ENCODE measurements around the gene SRPX2. TPM values are rescaled to one million over a fixed set of nuclear protein-coding genes. Genes with fewer than 3 reads are reported as not detected.

Gene SRPX2
- total and polyA plus RNA-seq, 9 of the 15 experiments (the other 6 are each of a cell fraction or from before 2014, with no cell fraction given): 0.13 to 0.20 TPM; not detected in 7

GRCh38 chrX:100695991-100696390 lies 52.0 kb downstream of the SRPX2 start:
- H3K27ac ChIP-seq (ENCODE audit: extremely low read depth, low read depth, low read length): no peak overlapping the region
- FAIRE-seq (no peak), DNase-seq (ENCODE audit: extremely low read depth in 1 of 4, low spot score in 3 of 4) (no peak), ATAC-seq (no peak)
- H2AFZ ChIP-seq (ENCODE audit: low read depth, low read length): no peak overlapping the region
- H3K9me3 ChIP-seq (replicated peaks; ENCODE audit: control insufficient read depth, insufficient read depth, low read depth, low read length): no peaks in the 10 kb centered on the region
- H3K27me3 ChIP-seq (ENCODE audit: control insufficient read depth in 2 of 2, insufficient read depth in 2 of 2, low read length in 2 of 2): no peaks in the 10 kb centered on the region
- no peaks in the 10 kb centered on the region for H4K20me1 ChIP-seq (replicated peaks; ENCODE audit: control insufficient read depth, insufficient read depth, low read length)
- H3K36me3 ChIP-seq (ENCODE audit: control insufficient read depth, insufficient read depth, low read length): no peaks in the 10 kb centered on the region
- in situ Hi-C loops (cut with MboI) (loop anchor here (25.0 kb wide), 1 partner anchor 491 kb away; no protein-coding TSS in a partner anchor), intact Hi-C loops (cut with micrococcal nuclease) (no loop called here)
- CTCF ChIA-PET (ENCODE audit: low intra/inter-chr PET ratio): no interaction called here
- no peak overlapping the region for H3K9ac ChIP-seq (ENCODE audit: insufficient read depth in 1 of 2, low read depth in 2 of 2, low read length in 2 of 2)
- H3K79me2 ChIP-seq (ENCODE audit: control insufficient read depth, insufficient read depth, low read length): no peaks in the 10 kb centered on the region
- no TSS peak for BruUV-seq (replicated peaks)
- WGBS (ENCODE audit: insufficient coverage, low coverage, missing lambda C conversion rate): 10% methylated on average over 4 of the region's 4 CpGs
- POLR2A ChIA-PET: no interaction called here
- H3K4me1 ChIP-seq (replicated peaks in 1 of 2; ENCODE audit: control insufficient read depth in 2 of 2, insufficient read depth in 2 of 2, low read length in 2 of 2): no peaks in the 10 kb centered on the region
- no peak overlapping the region for H3K4me2 ChIP-seq (ENCODE audit: insufficient read depth, low read length)
- H3K4me3 ChIP-seq: no peak overlapping the region
- no peaks in the 10 kb centered on the region for H3K9me1 ChIP-seq (ENCODE audit: control insufficient read depth, insufficient read depth, low read length)
- no peak for TF ChIP-seq STAT5B (CRISPR knock-in tag; IDR thresholded peaks at IDR 0.05)
- no peak for TF ChIP-seq ZNF324 (CRISPR knock-in tag; IDR thresholded peaks at IDR 0.05)
- no peak for TF ChIP-seq ZNF274 (IDR thresholded peaks at IDR 0.05; ENCODE audit: borderline replicate concordance, low read depth, low read length)
- TF ChIP-seq POLR2G (IDR thresholded peaks at IDR 0.05; ENCODE audit: low read depth, low read length): no peak
- TF ChIP-seq PHTF2 (CRISPR knock-in tag; IDR thresholded peaks at IDR 0.05): no peak
- TF ChIP-seq ZNF764 (CRISPR knock-in tag; IDR thresholded peaks at IDR 0.05; ENCODE audit: low read depth): no peak
- TF ChIP-seq ZSCAN29 (IDR thresholded peaks at IDR 0.05): no peak
- TF ChIP-seq ETV1 (tag; conservative IDR thresholded peaks at IDR 0.05; ENCODE audit: low read depth): no peak
- no peak for TF ChIP-seq ZNF398 (CRISPR knock-in tag; IDR thresholded peaks at IDR 0.05)
- TF ChIP-seq FIP1L1 (IDR thresholded peaks at IDR 0.05; ENCODE audit: low read depth, low read length, poor library complexity, severe bottlenecking): no peak
- no peak for TF ChIP-seq GATAD2B (IDR thresholded peaks at IDR 0.05; ENCODE audit: borderline replicate concordance)
- no peak for TF ChIP-seq GABPA (tag; conservative IDR thresholded peaks at IDR 0.05; ENCODE audit: low read depth)
- TF ChIP-seq SNAPC5 (CRISPR knock-in tag; IDR thresholded peaks at IDR 0.05): no peak
- no peak for TF ChIP-seq POLR2B (IDR thresholded peaks at IDR 0.05; ENCODE audit: low read depth, partially characterized antibody)
- TF ChIP-seq CREB3L1 (IDR thresholded peaks at IDR 0.05; ENCODE audit: borderline replicate concordance, low read depth): no peak
- TF ChIP-seq TAF15 (IDR thresholded peaks at IDR 0.05; ENCODE audit: low read depth, low read length): no peak
- no peak for TF ChIP-seq HOMEZ (CRISPR knock-in tag; IDR thresholded peaks at IDR 0.05)
- TF ChIP-seq ZNF316 (IDR thresholded peaks at IDR 0.05): no peak
